ENCODE measurements around the gene ETFA. TPM values are rescaled to one million over a fixed set of nuclear protein-coding genes. Genes with fewer than 3 reads are reported as not detected.

Gene ETFA
- total RNA-seq: 157 and 160 TPM in 2 replicates

DNA sequence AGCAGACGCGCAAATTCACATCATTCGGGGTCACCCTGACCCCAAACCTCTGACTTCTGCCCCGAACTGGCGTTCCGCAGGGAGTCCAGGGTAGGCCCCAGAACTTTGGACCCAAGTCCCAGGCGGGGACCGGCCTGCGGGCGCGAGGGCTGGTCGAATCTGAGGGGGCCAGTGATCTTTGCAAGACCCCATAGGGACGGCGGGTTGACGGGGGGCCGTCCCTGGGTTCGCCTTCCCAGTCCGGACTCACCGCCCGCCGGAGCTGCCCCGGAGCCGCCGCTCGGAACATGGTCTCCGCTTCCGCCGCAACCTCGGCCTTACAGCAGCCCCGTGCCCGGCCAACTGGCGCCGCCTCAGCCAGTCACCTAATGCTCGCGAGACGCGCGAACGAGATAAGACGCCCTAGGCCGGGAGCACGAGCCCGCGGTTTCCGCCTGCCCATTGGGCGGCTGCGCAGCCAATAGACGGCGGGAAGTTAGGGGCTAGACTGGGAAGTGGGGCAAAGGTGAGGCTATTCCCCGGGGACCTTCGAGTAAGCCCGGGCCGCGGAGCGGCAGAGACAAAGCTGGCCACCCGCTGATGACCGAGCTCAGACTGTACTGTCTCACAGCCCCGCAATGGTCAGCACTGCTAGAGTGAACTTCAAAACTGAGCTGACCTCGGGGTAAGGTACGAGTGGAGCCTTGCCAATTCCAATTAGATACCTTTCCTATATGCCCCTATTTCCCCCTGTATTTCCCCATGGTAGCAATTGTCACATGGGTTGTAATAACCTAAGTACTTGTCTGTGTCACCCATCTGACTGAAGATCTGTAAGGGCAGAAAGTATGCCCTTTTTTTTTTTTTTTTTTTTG lies at the start of gene ETFA:
Gene ETFA (minus strand): TSS at position 370 of the 854 bp plus-strand sequence. CDS start 81 bp downstream, at position 289.
- peak within 1 kb of the TSS; percentile 84 for H3K4me3 Mint-ChIP-seq (ENCODE audit: low read depth)
- peaks cover 22% of the 10 kb centered on the region for H3K36me3 Mint-ChIP-seq (ENCODE audit: low read depth)
- H3K9me3 Mint-ChIP-seq: no peaks in the 10 kb centered on the region
- intact Hi-C loops (cut with micrococcal nuclease): loop anchor here (2.0 kb wide), 1 partner anchor 25 kb away; the partner anchor contains the start of gene ISL2
- H3K4me1 Mint-ChIP-seq (ENCODE audit: low read depth): peaks cover 23% of the 10 kb centered on the region
- DNase-seq (ENCODE audit: low spot score): peak; percentile 90
- no peaks in the 10 kb centered on the region for H3K27me3 Mint-ChIP-seq (ENCODE audit: low read depth)
- peak within 1 kb of the TSS; percentile 75 for H3K27ac Mint-ChIP-seq

DNA sequence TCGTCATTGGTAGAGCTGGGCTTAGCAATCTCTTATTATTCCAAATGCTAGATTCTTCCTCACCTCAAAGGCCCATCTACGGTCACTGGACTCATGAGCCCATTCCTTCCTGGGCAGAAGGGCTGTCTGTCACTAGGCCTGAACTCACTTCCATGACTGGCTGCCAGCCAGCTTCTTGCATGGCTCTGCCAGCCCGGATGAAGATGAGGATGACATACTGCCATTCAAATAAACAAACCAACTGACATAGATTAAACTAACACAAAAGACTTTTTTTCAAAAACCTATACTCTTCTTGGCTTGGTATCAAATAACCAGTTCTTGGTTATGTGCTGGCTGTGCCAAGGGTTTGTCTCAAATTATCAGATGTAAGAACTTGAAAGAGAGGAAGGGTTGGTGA lies 49.1 kb upstream of the ETFA start:
- intact Hi-C loops (cut with micrococcal nuclease): no loop called here
- H3K27ac Mint-ChIP-seq: no peak overlapping the region
- peaks cover 4% of the 10 kb centered on the region for H3K27me3 Mint-ChIP-seq (ENCODE audit: low read depth)
- H3K9me3 Mint-ChIP-seq: no peaks in the 10 kb centered on the region
- DNase-seq (ENCODE audit: low spot score): no peak
- H3K4me1 Mint-ChIP-seq (ENCODE audit: low read depth): no peaks in the 10 kb centered on the region
- H3K4me3 Mint-ChIP-seq (ENCODE audit: low read depth): no peak overlapping the region
- no peaks in the 10 kb centered on the region for H3K36me3 Mint-ChIP-seq (ENCODE audit: low read depth)

DNA sequence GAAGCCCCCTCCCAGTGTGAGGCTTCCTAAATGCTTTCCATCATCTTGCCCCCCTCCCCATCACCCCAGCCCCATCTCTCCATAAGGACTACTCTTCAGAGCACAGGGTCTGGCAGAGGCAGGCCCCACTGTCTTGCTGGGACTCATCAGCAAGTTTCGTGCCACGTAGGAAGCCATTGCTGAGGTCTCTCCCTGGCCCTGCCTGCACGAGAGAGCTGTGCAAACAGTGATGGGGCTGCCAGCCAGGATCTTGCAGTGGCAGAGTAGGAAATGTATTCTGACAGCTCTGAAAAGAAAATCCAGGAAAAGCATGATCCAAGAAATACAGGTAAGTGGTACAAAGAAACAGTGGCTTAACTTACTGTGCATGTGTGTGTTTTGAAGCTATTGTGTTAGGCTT lies 47.9 kb upstream of the ETFA start:
- no peak for DNase-seq (ENCODE audit: low spot score)
- H3K4me1 Mint-ChIP-seq (ENCODE audit: low read depth): no peaks in the 10 kb centered on the region
- H3K9me3 Mint-ChIP-seq: no peaks in the 10 kb centered on the region
- H3K27me3 Mint-ChIP-seq (ENCODE audit: low read depth): peaks cover 5% of the 10 kb centered on the region
- intact Hi-C loops (cut with micrococcal nuclease): no loop called here
- no peak overlapping the region for H3K4me3 Mint-ChIP-seq (ENCODE audit: low read depth)
- no peak overlapping the region for H3K27ac Mint-ChIP-seq
- no peaks in the 10 kb centered on the region for H3K36me3 Mint-ChIP-seq (ENCODE audit: low read depth)

GRCh38 chr15:76358453-76358852 lies 47.2 kb upstream of the ETFA start:
- no peaks in the 10 kb centered on the region for H3K9me3 Mint-ChIP-seq
- H3K27me3 Mint-ChIP-seq (ENCODE audit: low read depth): peaks cover 7% of the 10 kb centered on the region
- H3K4me3 Mint-ChIP-seq (ENCODE audit: low read depth): no peak overlapping the region
- H3K4me1 Mint-ChIP-seq (ENCODE audit: low read depth): no peaks in the 10 kb centered on the region
- H3K27ac Mint-ChIP-seq: no peak overlapping the region
- intact Hi-C loops (cut with micrococcal nuclease): no loop called here
- no peaks in the 10 kb centered on the region for H3K36me3 Mint-ChIP-seq (ENCODE audit: low read depth)
- DNase-seq (ENCODE audit: low spot score): no peak

DNA sequence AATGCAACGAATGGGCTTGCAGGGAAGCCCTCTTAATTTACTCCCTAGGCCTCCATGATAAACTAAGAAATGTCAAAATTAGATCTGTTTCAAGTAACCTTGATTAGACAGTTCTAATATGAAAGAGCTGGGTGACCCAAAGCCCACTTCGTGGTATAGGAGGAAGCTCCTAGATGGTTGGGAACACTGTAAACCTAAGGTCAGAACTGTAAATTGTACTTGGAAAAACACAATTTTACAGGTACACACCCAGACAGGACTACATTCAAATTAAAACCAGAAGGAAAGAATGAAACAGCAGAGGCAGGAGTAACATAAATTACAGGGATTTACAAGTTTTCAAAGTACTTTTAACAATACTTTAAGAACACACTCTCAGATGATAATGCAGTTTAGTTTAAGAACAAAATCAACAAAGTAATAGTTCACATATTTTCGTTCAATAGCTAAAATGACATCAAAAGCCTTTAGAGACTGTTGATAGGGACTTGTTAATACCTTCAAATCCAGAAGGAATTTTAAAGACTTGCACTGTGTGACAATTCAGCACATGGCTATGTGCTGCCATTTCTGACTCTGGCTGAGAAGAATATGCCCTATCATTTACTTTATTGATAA lies 43.7 kb upstream of the ETFA start:
- Mint-ChIP-seq H3K9me3 (no peaks in the 10 kb centered on the region), H3K27ac (no peak overlapping the region), H3K36me3 (ENCODE audit: low read depth) (no peaks in the 10 kb centered on the region), H3K27me3 (ENCODE audit: low read depth) (peaks cover 18% of the 10 kb centered on the region), H3K4me3 (ENCODE audit: low read depth) (no peak overlapping the region), H3K4me1 (ENCODE audit: low read depth) (no peaks in the 10 kb centered on the region)
- intact Hi-C loops (cut with micrococcal nuclease): no loop called here
- no peak for DNase-seq (ENCODE audit: low spot score)

DNA sequence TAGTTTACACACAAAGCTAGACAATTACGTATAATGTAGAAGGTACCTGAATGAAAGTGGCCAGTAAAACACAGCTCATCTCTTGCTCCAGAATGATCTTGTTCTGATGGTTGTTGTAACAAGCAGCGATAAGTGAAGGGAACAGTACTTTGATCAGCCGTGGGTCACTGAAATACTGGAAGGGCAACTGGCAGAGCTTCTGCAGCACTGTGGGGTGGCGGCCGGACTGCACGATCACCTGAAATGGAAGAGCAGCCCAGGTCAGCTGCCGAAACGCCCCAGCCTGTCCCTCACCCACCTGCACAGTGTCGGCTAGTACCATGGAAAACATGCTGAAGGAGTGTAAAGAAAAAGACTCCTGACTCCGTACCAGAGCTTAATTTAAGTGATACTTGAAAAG lies 42.6 kb upstream of the ETFA start:
- Mint-ChIP-seq H3K9me3 (no peaks in the 10 kb centered on the region), H3K27ac (no peak overlapping the region), H3K4me1 (ENCODE audit: low read depth) (no peaks in the 10 kb centered on the region), H3K27me3 (ENCODE audit: low read depth) (peaks cover 24% of the 10 kb centered on the region), H3K36me3 (ENCODE audit: low read depth) (peaks cover 4% of the 10 kb centered on the region), H3K4me3 (ENCODE audit: low read depth) (no peak overlapping the region)
- intact Hi-C loops (cut with micrococcal nuclease): no loop called here
- no peak for DNase-seq (ENCODE audit: low spot score)

DNA sequence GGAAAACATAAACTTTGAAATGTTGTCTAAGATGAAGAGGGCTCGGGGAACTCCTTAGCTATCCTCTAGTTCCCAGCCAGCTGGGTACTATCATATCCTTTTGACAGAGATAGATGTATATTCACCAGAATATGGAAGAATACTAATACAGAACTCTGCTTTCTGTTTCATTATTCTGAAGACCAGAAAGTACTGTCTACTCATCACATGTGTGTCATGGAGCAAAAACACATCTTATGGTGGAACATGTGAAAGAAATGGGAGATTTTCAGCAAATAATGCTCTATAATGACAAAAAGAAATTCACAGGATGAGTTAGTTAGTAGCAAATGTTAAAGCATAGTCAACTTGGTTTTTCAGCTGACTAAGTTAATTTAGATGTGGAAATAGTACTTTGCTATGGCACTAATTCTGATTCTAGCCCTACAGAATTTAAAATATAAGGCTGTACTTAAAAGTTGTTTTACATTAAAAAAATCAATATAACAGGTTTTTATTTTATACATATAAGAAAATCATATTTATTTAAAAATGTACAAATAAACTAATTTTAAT lies 41.8 kb upstream of the ETFA start:
- H3K9me3 Mint-ChIP-seq: no peaks in the 10 kb centered on the region
- intact Hi-C loops (cut with micrococcal nuclease): no loop called here
- DNase-seq (ENCODE audit: low spot score): no peak
- H3K27me3 Mint-ChIP-seq (ENCODE audit: low read depth): peaks cover 30% of the 10 kb centered on the region
- H3K4me3 Mint-ChIP-seq (ENCODE audit: low read depth): no peak overlapping the region
- no peak overlapping the region for H3K27ac Mint-ChIP-seq
- H3K4me1 Mint-ChIP-seq (ENCODE audit: low read depth): no peaks in the 10 kb centered on the region
- H3K36me3 Mint-ChIP-seq (ENCODE audit: low read depth): peaks cover 7% of the 10 kb centered on the region

DNA sequence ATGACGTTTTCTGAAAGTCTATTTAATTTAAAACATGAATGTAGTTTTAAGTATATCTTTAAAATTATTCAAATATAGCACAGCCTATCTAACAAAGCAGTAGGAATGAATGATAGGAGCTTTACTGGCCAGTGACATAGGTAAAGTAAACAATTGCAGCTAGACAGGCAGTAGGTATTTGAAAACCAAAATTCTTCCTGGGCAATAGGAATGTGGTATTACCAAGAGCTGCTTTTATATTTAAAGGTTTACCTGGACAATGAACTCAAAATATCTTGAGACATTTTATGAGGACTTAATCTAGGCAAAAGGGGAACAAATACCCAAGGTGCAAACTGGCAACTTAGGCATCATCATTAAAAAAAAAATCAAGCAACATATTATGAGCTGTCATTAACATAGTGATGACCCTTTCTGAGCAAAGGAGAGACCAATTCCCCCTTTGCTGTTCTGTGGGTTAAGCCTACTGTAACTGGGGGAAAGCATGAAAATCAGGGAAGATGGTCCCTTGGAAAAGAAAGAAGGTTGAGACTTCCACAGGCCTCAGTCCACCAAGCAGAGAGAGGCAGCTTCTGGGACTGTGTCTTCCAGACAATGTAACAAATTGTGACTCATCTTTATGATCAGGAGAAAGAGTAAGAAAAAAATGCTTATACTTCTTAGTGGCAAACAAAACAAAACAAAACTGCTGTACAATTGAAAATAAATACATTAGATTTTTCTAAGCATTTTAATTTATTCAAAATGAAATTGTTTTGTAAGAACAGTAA lies 38.2 kb upstream of the ETFA start:
- peaks cover 7% of the 10 kb centered on the region for H3K4me1 Mint-ChIP-seq (ENCODE audit: low read depth)

GRCh38 chr15:76347482-76348055 lies 36.3 kb upstream of the ETFA start:
- DNase-seq (ENCODE audit: low spot score): no peak
- Mint-ChIP-seq H3K27ac (no peak overlapping the region), H3K4me3 (ENCODE audit: low read depth) (no peak overlapping the region), H3K36me3 (ENCODE audit: low read depth) (peaks cover 10% of the 10 kb centered on the region), H3K9me3 (no peaks in the 10 kb centered on the region), H3K27me3 (ENCODE audit: low read depth) (peaks cover 60% of the 10 kb centered on the region), H3K4me1 (ENCODE audit: low read depth) (peaks cover 8% of the 10 kb centered on the region)
- intact Hi-C loops (cut with micrococcal nuclease): no loop called here

More for the DNA sequence above, 38.2 kb upstream of the ETFA start:
- intact Hi-C loops (cut with micrococcal nuclease): no loop called here
- Mint-ChIP-seq H3K27ac (no peak overlapping the region), H3K9me3 (no peaks in the 10 kb centered on the region), H3K4me3 (ENCODE audit: low read depth) (no peak overlapping the region), H3K27me3 (ENCODE audit: low read depth) (peaks cover 46% of the 10 kb centered on the region), H3K36me3 (ENCODE audit: low read depth) (peaks cover 10% of the 10 kb centered on the region)
- DNase-seq (ENCODE audit: low spot score): no peak

DNA sequence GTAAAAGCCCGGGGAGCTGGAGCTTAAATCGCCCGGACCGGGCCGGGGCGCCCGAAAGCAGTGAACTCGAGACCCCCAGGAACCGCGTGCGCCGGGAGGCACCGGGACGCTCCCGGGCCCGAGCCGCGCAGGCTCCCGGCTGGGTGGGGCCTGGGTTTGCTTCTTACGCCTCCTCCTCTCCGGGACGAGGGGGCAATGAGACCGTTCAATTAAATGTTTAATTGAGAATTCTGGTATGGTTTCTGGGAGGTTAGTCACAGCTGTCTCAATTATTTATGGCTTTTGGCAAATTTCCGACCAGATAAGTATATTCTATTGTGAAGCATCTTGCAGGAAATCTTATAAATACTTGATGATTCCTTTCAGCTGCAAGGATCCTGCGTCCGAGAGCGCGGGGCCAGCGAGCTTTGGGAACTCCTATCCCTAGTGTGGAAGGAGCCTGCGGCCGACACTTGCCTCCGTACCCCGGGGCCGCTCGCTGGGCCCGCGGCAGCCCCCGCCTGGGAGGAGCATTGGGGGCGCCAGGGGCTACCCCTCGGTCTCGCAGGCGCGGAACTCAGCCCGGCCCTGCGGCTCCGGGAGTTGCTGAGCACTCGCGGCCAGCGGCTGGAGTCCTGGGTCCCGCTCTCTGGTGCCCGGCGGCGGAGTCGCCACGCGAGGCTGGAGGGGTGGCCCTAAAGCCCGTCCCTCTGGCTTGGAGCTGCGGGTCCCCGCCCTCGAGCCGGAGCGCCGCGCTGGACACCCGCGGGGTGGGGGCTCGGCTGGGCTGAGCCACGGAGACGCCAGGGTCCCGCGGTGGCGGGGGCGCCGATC lies 35.6 kb upstream of the ETFA start:
- H3K9me3 Mint-ChIP-seq: no peaks in the 10 kb centered on the region
- H3K4me3 Mint-ChIP-seq (ENCODE audit: low read depth): no peak overlapping the region
- no peak for DNase-seq (ENCODE audit: low spot score)
- H3K27ac Mint-ChIP-seq: no peak overlapping the region
- peaks cover 61% of the 10 kb centered on the region for H3K27me3 Mint-ChIP-seq (ENCODE audit: low read depth)
- intact Hi-C loops (cut with micrococcal nuclease): no loop called here
- peaks cover 8% of the 10 kb centered on the region for H3K4me1 Mint-ChIP-seq (ENCODE audit: low read depth)
- peaks cover 13% of the 10 kb centered on the region for H3K36me3 Mint-ChIP-seq (ENCODE audit: low read depth)

- H3K27me3 Mint-ChIP-seq (ENCODE audit: low read depth): peaks cover 63% of the 10 kb centered on the region
- peaks cover 12% of the 10 kb centered on the region for H3K4me1 Mint-ChIP-seq (ENCODE audit: low read depth)
- peak overlapping the region; percentile 51 for H3K4me3 Mint-ChIP-seq (ENCODE audit: low read depth)
- H3K9me3 Mint-ChIP-seq: no peaks in the 10 kb centered on the region
- no peak for DNase-seq (ENCODE audit: low spot score)
- intact Hi-C loops (cut with micrococcal nuclease): no loop called here
- H3K36me3 Mint-ChIP-seq (ENCODE audit: low read depth): peaks cover 18% of the 10 kb centered on the region
- no peak overlapping the region for H3K27ac Mint-ChIP-seq
Measured at GRCh38 chr15:76345880-76346668, 34.8 kb upstream of the ETFA start.
